HCT116 (cell line): ENCODE data around the gene AP3B1.

Experiments
- ELF1 ChIP-seq: IDR thresholded peaks from 2 replicates; pipeline ENCODE4 v1.6.1; 2012; ENCODE audit warnings: low read depth, borderline replicate concordance
- EZH2 ChIP-seq: fragments of 200-600 bp; sonication (generic); IDR thresholded peaks from 2 replicates; pipeline ENCODE4 v1.6.1; 2017; ENCODE audit warnings: antibody characterized with exemption, mixed run types
- EZH2phosphoT487 ChIP-seq: fragments of 200-600 bp; IDR thresholded peaks from 2 replicates; pipeline ENCODE4 v1.6.1; 2018; ENCODE audit warnings: antibody characterized with exemption, borderline replicate concordance
- MAX ChIP-seq: IDR thresholded peaks from 2 replicates; pipeline ENCODE4 v1.6.1; 2012
- POLR2A ChIP-seq: IDR thresholded peaks from 2 replicates; pipeline ENCODE4 v1.7.0; 2011; ENCODE audit warnings: borderline replicate concordance; ENCODE audit not compliant: insufficient read depth, insufficient read length; ENCODE audit errors: extremely low read depth
- POLR2AphosphoS5 ChIP-seq: IDR thresholded peaks from 2 replicates; pipeline ENCODE4 v1.6.1; 2011; ENCODE audit warnings: mild to moderate bottlenecking, low read depth, low read length, moderate library complexity
- RAD21 ChIP-seq: IDR thresholded peaks from 2 replicates; pipeline ENCODE4 v1.6.1; 2012; ENCODE audit warnings: low read depth, mild to moderate bottlenecking
- SIN3A ChIP-seq: IDR thresholded peaks from 2 replicates; pipeline ENCODE4 v1.6.1; 2012; ENCODE audit warnings: low read depth
- TF ChIP-seq, protein P1 (sequence below), 3 experiments: fragments of 200-600 bp in 1 of 3; sonication (generic) in 1 of 3; IDR thresholded peaks in 2 of 3; conservative IDR thresholded peaks in 1 of 3; 2 replicates each; pipeline ENCODE4 v1.5.1; 2012 to 2017; ENCODE audit warnings: low read depth in 2 of 3, low read length in 2 of 3, antibody characterized with exemption in 1 of 3, borderline replicate concordance in 1 of 3, control low read depth in 1 of 3, mild to moderate bottlenecking in 1 of 3, mixed read lengths in 1 of 3, mixed run types in 1 of 3, moderate library complexity in 1 of 3; ENCODE audit not compliant: insufficient read depth in 1 of 3
- TF ChIP-seq, protein P2 (sequence below): IDR thresholded peaks from 2 replicates; pipeline ENCODE4 v1.6.1; 2011; ENCODE audit warnings: mild to moderate bottlenecking, low read length, moderate library complexity; ENCODE audit not compliant: insufficient replicate concordance; ENCODE audit errors: extremely low read depth

GRCh38 chr5:78064941-78065472 lies 229.5 kb downstream of the AP3B1 start:
- TF ChIP-seq, protein P1, sequence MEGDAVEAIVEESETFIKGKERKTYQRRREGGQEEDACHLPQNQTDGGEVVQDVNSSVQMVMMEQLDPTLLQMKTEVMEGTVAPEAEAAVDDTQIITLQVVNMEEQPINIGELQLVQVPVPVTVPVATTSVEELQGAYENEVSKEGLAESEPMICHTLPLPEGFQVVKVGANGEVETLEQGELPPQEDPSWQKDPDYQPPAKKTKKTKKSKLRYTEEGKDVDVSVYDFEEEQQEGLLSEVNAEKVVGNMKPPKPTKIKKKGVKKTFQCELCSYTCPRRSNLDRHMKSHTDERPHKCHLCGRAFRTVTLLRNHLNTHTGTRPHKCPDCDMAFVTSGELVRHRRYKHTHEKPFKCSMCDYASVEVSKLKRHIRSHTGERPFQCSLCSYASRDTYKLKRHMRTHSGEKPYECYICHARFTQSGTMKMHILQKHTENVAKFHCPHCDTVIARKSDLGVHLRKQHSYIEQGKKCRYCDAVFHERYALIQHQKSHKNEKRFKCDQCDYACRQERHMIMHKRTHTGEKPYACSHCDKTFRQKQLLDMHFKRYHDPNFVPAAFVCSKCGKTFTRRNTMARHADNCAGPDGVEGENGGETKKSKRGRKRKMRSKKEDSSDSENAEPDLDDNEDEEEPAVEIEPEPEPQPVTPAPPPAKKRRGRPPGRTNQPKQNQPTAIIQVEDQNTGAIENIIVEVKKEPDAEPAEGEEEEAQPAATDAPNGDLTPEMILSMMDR (IDR thresholded peaks at IDR 0.05 in 2 of 3, conservative IDR thresholded peaks at IDR 0.05 in 1 of 3; ENCODE audit: borderline replicate concordance in 1 of 3, insufficient read depth in 1 of 3, low read depth in 2 of 3, low read length in 2 of 3): no peak
- no peak for TF ChIP-seq EZH2
- no peak for TF ChIP-seq POLR2A
- no peak for TF ChIP-seq POLR2AphosphoS5
- TF ChIP-seq SIN3A: no peak
- TF ChIP-seq EZH2phosphoT487: no peak
- no peak for TF ChIP-seq RAD21
- no peak for TF ChIP-seq MAX
- TF ChIP-seq ELF1: no peak
- TF ChIP-seq, protein P2, sequence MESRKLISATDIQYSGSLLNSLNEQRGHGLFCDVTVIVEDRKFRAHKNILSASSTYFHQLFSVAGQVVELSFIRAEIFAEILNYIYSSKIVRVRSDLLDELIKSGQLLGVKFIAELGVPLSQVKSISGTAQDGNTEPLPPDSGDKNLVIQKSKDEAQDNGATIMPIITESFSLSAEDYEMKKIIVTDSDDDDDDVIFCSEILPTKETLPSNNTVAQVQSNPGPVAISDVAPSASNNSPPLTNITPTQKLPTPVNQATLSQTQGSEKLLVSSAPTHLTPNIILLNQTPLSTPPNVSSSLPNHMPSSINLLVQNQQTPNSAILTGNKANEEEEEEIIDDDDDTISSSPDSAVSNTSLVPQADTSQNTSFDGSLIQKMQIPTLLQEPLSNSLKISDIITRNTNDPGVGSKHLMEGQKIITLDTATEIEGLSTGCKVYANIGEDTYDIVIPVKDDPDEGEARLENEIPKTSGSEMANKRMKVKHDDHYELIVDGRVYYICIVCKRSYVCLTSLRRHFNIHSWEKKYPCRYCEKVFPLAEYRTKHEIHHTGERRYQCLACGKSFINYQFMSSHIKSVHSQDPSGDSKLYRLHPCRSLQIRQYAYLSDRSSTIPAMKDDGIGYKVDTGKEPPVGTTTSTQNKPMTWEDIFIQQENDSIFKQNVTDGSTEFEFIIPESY: no peak
